OCI-LY3 (cell line): ENCODE results near the gene SPOCD1.

Experiments
- CTCF ChIP-seq: fragments of 200-600, 300-600 bp; sonication (generic); IDR thresholded peaks from 2 replicates; pipeline ENCODE4 v1.5.1; 2014; ENCODE audit warnings: antibody characterized with exemption, low read length, low read depth
- EZH2phosphoT487 ChIP-seq: fragments of 200-600 bp; shearing (Covaris generic); IDR thresholded peaks from 2 replicates; pipeline ENCODE4 v1.6.1; 2018; ENCODE audit warnings: antibody characterized with exemption, mixed run types, low read depth

- no peak for TF ChIP-seq CTCF
- TF ChIP-seq EZH2phosphoT487 = no peak
Measured at GRCh38 chr1:31760471-31761470, 55.1 kb downstream of the SPOCD1 start.
